Measurements from ENCODE around the gene CMSS1.

Gene CMSS1

GRCh38 chr3:99891610-99892285, 74.1 kb downstream of the CMSS1 start:
- DNase-seq (ENCODE audit: low read depth in 2 of 2) = no peak
- no peak for TF ChIP-seq CTCF (IDR thresholded peaks at IDR 0.05; ENCODE audit: low read depth, low read length)
- H3K4me3 ChIP-seq (replicated peaks in 1 of 2; ENCODE audit: low read depth in 2 of 2, low read length in 2 of 2) = no peak overlapping the region

- no peak for TF ChIP-seq CTCF (IDR thresholded peaks at IDR 0.05; ENCODE audit: low read depth, low read length)
These were observed 74.7 kb downstream of the CMSS1 start for GRCh38 chr3:99892332-99892731.

GRCh38 chr3:99895131-99895696, 77.6 kb downstream of the CMSS1 start:
- no peak for TF ChIP-seq CTCF (IDR thresholded peaks at IDR 0.05; ENCODE audit: low read depth, low read length)
- H3K4me3 ChIP-seq (replicated peaks in 1 of 2; ENCODE audit: low read depth in 2 of 2, low read length in 2 of 2) = no peak overlapping the region
- no peak for DNase-seq (ENCODE audit: low read depth in 2 of 2)

More at GRCh38 chr3:99892332-99892731, 74.7 kb downstream of the CMSS1 start:
- no peak overlapping the region for H3K4me3 ChIP-seq (replicated peaks in 1 of 2; ENCODE audit: low read depth in 2 of 2, low read length in 2 of 2)
- DNase-seq (ENCODE audit: low read depth in 2 of 2) = no peak

DNA sequence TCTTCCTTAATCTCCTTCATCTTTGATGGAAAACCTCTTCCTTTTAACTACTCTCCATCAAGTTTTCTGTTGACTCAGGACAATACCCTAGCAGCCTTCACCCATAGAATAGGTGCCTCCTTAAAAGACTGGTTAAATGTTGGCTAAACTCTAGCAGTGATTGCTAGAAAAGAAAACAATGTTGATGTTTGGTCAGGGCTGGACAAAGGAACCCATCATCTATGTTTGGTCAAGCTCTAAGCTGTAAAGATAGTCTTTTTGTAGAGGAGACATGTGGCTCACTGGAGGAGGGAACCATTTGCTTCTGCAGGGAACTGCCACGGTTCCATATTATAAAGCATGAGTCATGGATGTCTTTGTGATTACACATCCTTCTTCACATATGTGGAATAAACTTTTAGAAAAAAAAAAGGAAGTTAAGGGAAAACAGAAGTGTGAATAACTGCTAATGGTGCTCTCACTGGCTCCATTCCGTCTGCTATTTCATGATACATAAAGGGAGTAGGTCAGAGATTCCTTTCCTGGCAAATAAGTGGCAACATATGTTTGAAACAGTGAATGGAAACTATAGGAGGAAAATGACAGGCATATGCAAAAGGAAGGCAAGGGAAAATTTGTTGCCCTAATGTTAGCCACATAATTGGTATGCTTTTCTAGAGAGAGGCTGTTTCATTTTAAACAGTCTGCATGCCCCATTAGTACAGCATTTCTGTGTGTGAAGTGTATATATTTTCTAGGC, 78.2 kb downstream of the CMSS1 start:
- no peak for TF ChIP-seq CTCF (IDR thresholded peaks at IDR 0.05; ENCODE audit: low read depth, low read length)
- peak; percentile 71 to 92 for DNase-seq (ENCODE audit: low read depth in 2 of 2)
- H3K4me3 ChIP-seq (replicated peaks in 1 of 2; ENCODE audit: low read depth in 2 of 2, low read length in 2 of 2) = no peak overlapping the region

GRCh38 chr3:99896482-99896881, 78.8 kb downstream of the CMSS1 start:
- H3K4me3 ChIP-seq (replicated peaks in 1 of 2; ENCODE audit: low read depth in 2 of 2, low read length in 2 of 2) = no peak overlapping the region
- no peak for TF ChIP-seq CTCF (IDR thresholded peaks at IDR 0.05; ENCODE audit: low read depth, low read length)

GRCh38 chr3:99899603-99900002, 81.9 kb downstream of the CMSS1 start:
- no peak for TF ChIP-seq CTCF (IDR thresholded peaks at IDR 0.05; ENCODE audit: low read depth, low read length)
- H3K4me3 ChIP-seq (replicated peaks in 1 of 2; ENCODE audit: low read depth in 2 of 2, low read length in 2 of 2) = no peak overlapping the region
- no peak for DNase-seq (ENCODE audit: low read depth in 2 of 2)

More at GRCh38 chr3:99896482-99896881, 78.8 kb downstream of the CMSS1 start:
- DNase-seq (ENCODE audit: low read depth in 2 of 2) = no peak
